Fibroblast of lung (primary cell): ENCODE data around the gene TBX10. TPM values are rescaled to one million over a fixed set of nuclear protein-coding genes. Genes with fewer than 3 reads are reported as not detected.
A peak's percentile ranks its signal among the peaks of the same experiment; 100 is the strongest.
"Not testable (repeated sequence)": the region's sequence is repeated elsewhere in the genome, so short reads cannot be mapped to it uniquely, and the experiment has no call there.

Source experiments
- DNase-seq, 2 donors: peaks; one replicate each; pipeline versions ENCODE4 v3.0.0 to v3.0.0-alpha.2; 2010; ENCODE audit warnings: low read depth in 2 of 2
- H2AFZ ChIP-seq: 2 replicates; pipeline ENCODE4 v1.5.1; 2012; ENCODE audit warnings: low read length, control low read depth, inconsistent platforms
- H3K27ac ChIP-seq: 2 replicates; pipeline ENCODE4 v1.5.1; 2011; ENCODE audit warnings: low read length, control low read depth; ENCODE audit not compliant: insufficient read depth
- H3K27me3 ChIP-seq: 2 replicates; pipeline ENCODE4 v1.5.1; 2011; ENCODE audit warnings: mild to moderate bottlenecking, low read length; ENCODE audit not compliant: control insufficient read depth, insufficient read depth
- H3K36me3 ChIP-seq: 2 replicates; pipeline ENCODE4 v1.5.1; 2011; ENCODE audit warnings: low read length; ENCODE audit not compliant: control insufficient read depth, insufficient read depth
- H3K4me1 ChIP-seq: 2 replicates; pipeline ENCODE4 v1.5.1; 2011; ENCODE audit warnings: low read length; ENCODE audit not compliant: control insufficient read depth, insufficient read depth; ENCODE audit errors: extremely low read depth
- H3K4me2 ChIP-seq: 2 replicates; pipeline ENCODE4 v1.5.1; 2011; ENCODE audit warnings: low read length, control low read depth; ENCODE audit not compliant: insufficient read depth; ENCODE audit errors: extremely low read depth
- H3K4me3 ChIP-seq, 4 experiments: fragments of 200-600 bp in 1 of 4; sonication (generic) in 1 of 4; replicated peaks in 1 of 4; 2 replicates each; pipeline ENCODE4 v1.5.1; 2011 to 2016; ENCODE audit warnings: low read length in 4 of 4, low read depth in 3 of 4, mild to moderate bottlenecking in 3 of 4, control low read depth in 2 of 4, inconsistent platforms in 1 of 4, mixed read lengths in 1 of 4; ENCODE audit not compliant: insufficient read depth in 1 of 4; ENCODE audit errors: control extremely low read depth in 1 of 4
- H3K79me2 ChIP-seq: 2 replicates; pipeline ENCODE4 v1.5.1; 2012; ENCODE audit warnings: mild to moderate bottlenecking, low read length, inconsistent platforms; ENCODE audit not compliant: control insufficient read depth, insufficient read depth
- H3K9ac ChIP-seq: 2 replicates; pipeline ENCODE4 v1.5.1; 2011; ENCODE audit warnings: mild to moderate bottlenecking, low read length, control low read depth; ENCODE audit not compliant: insufficient read depth
- H3K9me3 ChIP-seq: 2 replicates; pipeline ENCODE4 v1.5.1; 2012; ENCODE audit warnings: low read depth, low read length; ENCODE audit not compliant: control insufficient read depth, insufficient read depth
- H4K20me1 ChIP-seq: 2 replicates; pipeline ENCODE4 v1.5.1; 2011; ENCODE audit warnings: low read length; ENCODE audit not compliant: control insufficient read depth, insufficient read depth; ENCODE audit errors: extremely low read depth
- EZH2 ChIP-seq: IDR thresholded peaks from 2 replicates; pipeline ENCODE4 v1.5.1; 2012; ENCODE audit warnings: low read length, control low read depth, mild to moderate bottlenecking; ENCODE audit errors: missing control alignments
- polyA plus RNA-seq, 2 donors: library from polyadenylated mRNA; depleted of rRNA in 1 of 2; stranded (reverse) in 1 of 2; unstranded in 1 of 2; fragments of >200 nt; gene quantifications; 2 replicates each; pipeline ENCODE4 v1.2.1, GENCODE V29; 2011 to 2012; ENCODE audit warnings: missing spikeins in 1 of 2
- total RNA-seq: library from RNA; depleted of rRNA; stranded (reverse); fragments of >200 nt; gene quantifications from 2 replicates; pipeline ENCODE4 v1.2.1, GENCODE V29; 2014
- TF ChIP-seq, protein P1 (sequence below), 2 donors: IDR thresholded peaks in 1 of 2; conservative IDR thresholded peaks in 1 of 2; 1 replicate in 1 of 2; 2 replicates in 1 of 2; pipeline ENCODE4 v1.5.1; 2011 to 2012; ENCODE audit warnings: low read length in 2 of 2, control low read depth in 1 of 2, inconsistent platforms in 1 of 2, low read depth in 1 of 2, mild to moderate bottlenecking in 1 of 2

TBX10 gene
- total and polyA plus RNA-seq, 2 donors (not counting 1 experiment from before 2014, with no cell fraction given) = not detected

DNA sequence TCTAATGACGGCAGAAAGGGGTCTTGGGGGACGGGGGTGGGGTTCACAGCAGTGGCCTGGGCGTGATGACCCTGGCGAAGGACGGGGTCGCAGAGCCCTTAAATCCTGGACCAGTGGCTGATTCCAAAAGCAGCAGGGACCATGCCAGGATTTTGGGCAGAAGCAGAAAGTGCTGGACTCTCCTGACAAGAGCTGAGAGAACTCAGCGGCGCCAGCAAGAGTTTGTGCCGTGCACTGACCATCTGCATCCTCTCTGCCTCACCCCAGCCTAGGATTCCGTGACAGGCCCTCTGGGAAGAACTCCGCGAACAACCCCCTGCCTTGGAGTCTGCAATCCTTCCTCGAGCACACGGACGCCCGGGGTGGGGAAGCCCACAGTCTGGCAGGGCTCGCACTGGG is 33.5 kb downstream of the TBX10 start:
- H3K79me2 ChIP-seq = peaks cover 9% of the 10 kb centered on the region
- H3K27ac ChIP-seq = peak overlapping the region; percentile 90
- TF ChIP-seq EZH2 = no peak
- TF ChIP-seq, protein P1, sequence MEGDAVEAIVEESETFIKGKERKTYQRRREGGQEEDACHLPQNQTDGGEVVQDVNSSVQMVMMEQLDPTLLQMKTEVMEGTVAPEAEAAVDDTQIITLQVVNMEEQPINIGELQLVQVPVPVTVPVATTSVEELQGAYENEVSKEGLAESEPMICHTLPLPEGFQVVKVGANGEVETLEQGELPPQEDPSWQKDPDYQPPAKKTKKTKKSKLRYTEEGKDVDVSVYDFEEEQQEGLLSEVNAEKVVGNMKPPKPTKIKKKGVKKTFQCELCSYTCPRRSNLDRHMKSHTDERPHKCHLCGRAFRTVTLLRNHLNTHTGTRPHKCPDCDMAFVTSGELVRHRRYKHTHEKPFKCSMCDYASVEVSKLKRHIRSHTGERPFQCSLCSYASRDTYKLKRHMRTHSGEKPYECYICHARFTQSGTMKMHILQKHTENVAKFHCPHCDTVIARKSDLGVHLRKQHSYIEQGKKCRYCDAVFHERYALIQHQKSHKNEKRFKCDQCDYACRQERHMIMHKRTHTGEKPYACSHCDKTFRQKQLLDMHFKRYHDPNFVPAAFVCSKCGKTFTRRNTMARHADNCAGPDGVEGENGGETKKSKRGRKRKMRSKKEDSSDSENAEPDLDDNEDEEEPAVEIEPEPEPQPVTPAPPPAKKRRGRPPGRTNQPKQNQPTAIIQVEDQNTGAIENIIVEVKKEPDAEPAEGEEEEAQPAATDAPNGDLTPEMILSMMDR (conservative IDR thresholded peaks at IDR 0.05 in 1 of 2, IDR thresholded peaks at IDR 0.05 in 1 of 2; ENCODE audit: low read depth in 1 of 2, low read length in 2 of 2) = no peak
- no peaks in the 10 kb centered on the region for H3K27me3 ChIP-seq
- H3K9ac ChIP-seq = peak overlapping the region; percentile 96
- peak in 1 of 2 donors; percentile 47 for DNase-seq
- peak overlapping the region; percentile 83 for H2AFZ ChIP-seq
- peaks cover 10% of the 10 kb centered on the region for H3K36me3 ChIP-seq
- H4K20me1 ChIP-seq = no peaks in the 10 kb centered on the region
- peak overlapping the region; percentile 85 to 100 (median 96) for H3K4me3 ChIP-seq
- peak overlapping the region; percentile 82 for H3K4me2 ChIP-seq
- peaks cover 12% of the 10 kb centered on the region for H3K4me1 ChIP-seq
- no peaks in the 10 kb centered on the region for H3K9me3 ChIP-seq

DNA sequence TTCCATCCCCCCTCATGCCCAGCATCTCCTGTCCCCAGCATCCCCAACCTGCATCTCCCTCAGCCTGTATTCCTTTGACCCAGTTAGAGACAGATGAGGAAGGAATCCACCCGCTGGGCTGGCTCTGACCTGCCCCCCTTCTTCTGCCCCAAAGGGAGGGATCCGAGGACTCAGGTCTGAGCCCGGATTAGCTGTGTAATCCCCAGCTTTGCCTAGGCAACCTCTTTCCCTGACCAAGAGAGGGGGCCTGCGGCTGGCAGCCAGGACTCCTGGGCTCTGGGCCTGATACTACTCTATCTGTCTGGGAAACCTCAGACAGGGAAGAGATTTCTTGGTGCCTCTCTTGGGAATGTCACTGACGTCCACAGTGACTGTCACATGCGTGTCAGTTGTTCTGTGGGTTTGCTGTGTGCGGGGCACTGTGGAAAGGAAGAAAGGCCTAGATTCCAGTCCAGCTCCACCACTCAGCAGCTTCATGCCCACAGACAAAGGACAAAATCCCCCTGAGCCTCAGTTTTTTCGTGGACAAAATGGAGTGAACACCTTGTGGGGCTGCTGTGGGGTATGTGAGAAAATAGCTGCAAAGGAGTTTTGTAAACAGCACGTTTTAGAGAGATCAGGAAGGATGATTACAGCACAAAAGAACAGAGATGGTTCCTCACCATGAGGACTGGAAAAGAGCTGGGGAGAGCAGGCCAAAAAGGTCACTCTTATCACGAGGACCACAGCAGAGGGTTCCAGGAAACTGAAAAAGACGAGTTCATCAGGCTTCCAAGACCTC is 34.1 kb downstream of the TBX10 start:
- Histone ChIP-seq H3K4me3 (no peak overlapping the region), H3K4me1 (peaks cover 12% of the 10 kb centered on the region)
- DNase-seq = no peak

DNA sequence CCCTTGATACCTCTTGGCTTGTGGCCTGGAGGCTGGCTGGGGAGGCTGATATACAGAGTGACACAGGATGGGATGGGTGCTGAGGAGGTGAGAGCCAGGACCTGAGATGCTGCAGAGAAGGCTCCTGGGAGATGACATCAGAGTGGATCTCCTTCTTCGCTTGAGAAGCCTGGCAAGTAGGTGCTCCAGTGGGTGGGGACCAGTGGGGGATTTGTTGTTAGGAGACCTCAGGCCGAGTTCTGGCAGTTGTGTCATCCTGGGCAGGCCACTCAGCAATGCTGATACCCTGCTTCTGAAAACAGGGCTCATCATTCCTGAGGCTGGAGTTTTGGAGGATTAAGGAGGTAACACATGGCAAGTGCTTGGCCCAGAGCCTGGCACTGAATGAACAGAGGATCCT is 34.7 kb downstream of the TBX10 start:
- no peaks in the 10 kb centered on the region for H3K27me3 ChIP-seq
- H3K36me3 ChIP-seq = peaks cover 8% of the 10 kb centered on the region
- H3K4me2 ChIP-seq = no peak overlapping the region
- no peaks in the 10 kb centered on the region for H3K9me3 ChIP-seq
- DNase-seq = no peak
- no peaks in the 10 kb centered on the region for H4K20me1 ChIP-seq
- peaks cover 12% of the 10 kb centered on the region for H3K4me1 ChIP-seq
- no peak overlapping the region for H2AFZ ChIP-seq
- peaks cover 9% of the 10 kb centered on the region for H3K79me2 ChIP-seq
- H3K4me3 ChIP-seq = no peak overlapping the region
- TF ChIP-seq EZH2 = no peak
- TF ChIP-seq, protein P1 (conservative IDR thresholded peaks at IDR 0.05 in 1 of 2, IDR thresholded peaks at IDR 0.05 in 1 of 2; ENCODE audit: low read depth in 1 of 2, low read length in 2 of 2) = no peak
- no peak overlapping the region for H3K27ac ChIP-seq
- H3K9ac ChIP-seq = no peak overlapping the region

More for the DNA sequence above, 34.1 kb downstream of the TBX10 start:
- H3K9ac ChIP-seq = no peak overlapping the region
- no peaks in the 10 kb centered on the region for H4K20me1 ChIP-seq
- no peak overlapping the region for H3K27ac ChIP-seq
- peaks cover 9% of the 10 kb centered on the region for H3K79me2 ChIP-seq
- H3K4me2 ChIP-seq = no peak overlapping the region
- H3K36me3 ChIP-seq = peaks cover 10% of the 10 kb centered on the region
- TF ChIP-seq, protein P1 (conservative IDR thresholded peaks at IDR 0.05 in 1 of 2, IDR thresholded peaks at IDR 0.05 in 1 of 2; ENCODE audit: low read depth in 1 of 2, low read length in 2 of 2) = no peak
- TF ChIP-seq EZH2 = no peak
- peak overlapping the region; percentile 64 for H2AFZ ChIP-seq
- H3K9me3 ChIP-seq = no peaks in the 10 kb centered on the region
- no peaks in the 10 kb centered on the region for H3K27me3 ChIP-seq

DNA sequence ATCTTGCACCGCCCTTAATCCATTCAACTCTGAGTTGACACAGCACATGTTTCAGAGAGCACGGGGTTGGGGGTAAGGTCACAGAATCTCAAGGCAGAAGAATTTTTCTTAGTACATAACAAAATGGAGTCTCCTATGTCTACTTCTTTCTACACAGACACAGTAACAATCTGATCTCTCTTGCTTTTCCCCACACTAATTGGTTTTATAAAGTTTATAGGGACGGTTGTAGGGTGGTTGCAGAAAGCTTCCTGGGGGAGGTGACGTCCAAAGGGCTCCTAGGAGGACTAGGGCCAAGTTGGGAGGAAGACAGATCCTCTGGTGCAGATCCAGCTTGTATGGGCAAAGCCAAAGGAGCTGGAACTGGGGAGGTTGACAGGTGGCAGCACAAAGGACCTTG is 35.4 kb downstream of the TBX10 start:
- H3K9ac ChIP-seq, H3K9me3 ChIP-seq, H3K4me3 ChIP-seq, H3K4me2 ChIP-seq, H2AFZ ChIP-seq, DNase-seq, H3K27me3 ChIP-seq, H3K36me3 ChIP-seq, H3K79me2 ChIP-seq, H4K20me1 ChIP-seq, H3K27ac ChIP-seq: not testable (repeated sequence)
- H3K4me1 ChIP-seq = peaks cover 12% of the 10 kb centered on the region
